Caco-2 (cell line): ENCODE results near the gene HTR1D. TPM values are rescaled to one million over a fixed set of nuclear protein-coding genes. Genes with fewer than 3 reads are reported as not detected.

Experiments
- BruUV-seq: library from RNA; stranded (reverse); fragments of 400-500 nt; replicated peaks from 2 replicates; lab custom pipeline; 2021; lab: Mats Ljungman, UMichigan
- CTCF ChIA-PET: fragments of 300-600 bp; sonication (Branson Sonifier 250); formaldehyde crosslinking; loops from one replicate; lab custom pipeline; 2022; ENCODE audit warnings: antibody characterized with exemption; lab: Charles Lee
- POLR2A ChIA-PET: fragments of 300-600 bp; sonication (Branson Sonifier 250); formaldehyde crosslinking; loops from one replicate; lab custom pipeline; 2022; ENCODE audit warnings: antibody characterized with exemption; lab: Charles Lee
- DNase-seq, 2 experiments: peaks; one replicate each; pipeline versions ENCODE4 v3.0.0 to v3.0.0-alpha.2; 2020 to 2022
- H3K27me3 ChIP-seq: replicated peaks from 2 replicates; pipeline ENCODE4 v1.6.0; 2011; ENCODE audit warnings: low read length; ENCODE audit not compliant: control insufficient read depth, insufficient read depth
- H3K36me3 ChIP-seq: 2 replicates; pipeline ENCODE4 v1.5.1; 2011; ENCODE audit warnings: low read length; ENCODE audit not compliant: control insufficient read depth, insufficient read depth
- H3K4me1 ChIP-seq: fragments of 250-450 bp; sonication (Bioruptor Pico); 2 replicates; pipeline ENCODE4 v1.5.1; 2020; ENCODE audit warnings: mild to moderate bottlenecking
- H3K4me3 ChIP-seq: 2 replicates; pipeline ENCODE4 v1.5.1; 2011; ENCODE audit warnings: low read depth, mild to moderate bottlenecking, control low read depth, low read length
- H3K9me3 ChIP-seq: fragments of 250-450 bp; sonication (Bioruptor Pico); 2 replicates; pipeline ENCODE4 v1.5.1; 2020; ENCODE audit warnings: mild to moderate bottlenecking, moderate library complexity
- H3K27ac Mint-ChIP-seq: one replicate; pipeline ENCODE4 v1.8.0; 2022; ENCODE audit warnings: mixed read lengths; ENCODE audit not compliant: unreplicated experiment
- H3K27me3 Mint-ChIP-seq: one replicate; pipeline ENCODE4 v1.8.0; 2022; ENCODE audit warnings: mixed read lengths; ENCODE audit not compliant: insufficient read depth, unreplicated experiment
- H3K36me3 Mint-ChIP-seq: one replicate; pipeline ENCODE4 v1.8.0; 2022; ENCODE audit warnings: mild to moderate bottlenecking, mixed read lengths; ENCODE audit not compliant: insufficient read depth, unreplicated experiment
- H3K4me1 Mint-ChIP-seq: one replicate; pipeline ENCODE4 v1.8.0; 2022; ENCODE audit warnings: low read depth, mixed read lengths; ENCODE audit not compliant: unreplicated experiment
- H3K4me3 Mint-ChIP-seq: one replicate; pipeline ENCODE4 v1.8.0; 2022; ENCODE audit warnings: mild to moderate bottlenecking, moderate library complexity, mixed read lengths; ENCODE audit not compliant: unreplicated experiment
- H3K9me3 Mint-ChIP-seq: one replicate; pipeline ENCODE4 v1.8.0; 2022; ENCODE audit warnings: mixed read lengths; ENCODE audit not compliant: unreplicated experiment
- CTCF ChIP-seq, 2 experiments: fragments of 200-600 bp in 1 of 2; IDR thresholded peaks; 1 replicate in 1 of 2; 2 replicates in 1 of 2; pipeline versions ENCODE4 v1.5.1 to v1.8.0; 2011 to 2022; ENCODE audit warnings: antibody characterized with exemption in 1 of 2, control low read depth in 1 of 2, inconsistent platforms in 1 of 2, low read depth in 1 of 2, low read length in 1 of 2, mild to moderate bottlenecking in 1 of 2, moderate library complexity in 1 of 2; ENCODE audit not compliant: insufficient read depth in 1 of 2, severe bottlenecking in 1 of 2, unreplicated experiment in 1 of 2
- intact Hi-C: fragments of 100-400 bp; cut with micrococcal nuclease; formaldehyde crosslinking; loops from one replicate; pipeline ENCODE4 v1.10.0; 2022; ENCODE audit not compliant: unreplicated experiment
- total RNA-seq: library from RNA; stranded (reverse); gene quantifications from 2 replicates; pipeline ENCODE4 v1.2.3, GENCODE V29; 2022

The HTR1D gene
- total RNA-seq, 1 experiment from 2014 or later: 8.7 TPM

GRCh38 chr1:23150742-23151141 is 66.6 kb downstream of the HTR1D start:
- Mint-ChIP-seq H3K27ac (no peak overlapping the region), H3K4me3 (no peak overlapping the region), H3K4me1 (peaks cover 34% of the 10 kb centered on the region), H3K9me3 (no peaks in the 10 kb centered on the region), H3K36me3 (peaks cover 11% of the 10 kb centered on the region), H3K27me3 (no peaks in the 10 kb centered on the region)
- no peak for DNase-seq
- ChIA-PET CTCF (no interaction called here), POLR2A (no interaction called here)
- Histone ChIP-seq H3K36me3 (no peaks in the 10 kb centered on the region), H3K4me1 (peaks cover 5% of the 10 kb centered on the region), H3K27me3 (no peaks in the 10 kb centered on the region), H3K4me3 (no peak overlapping the region), H3K9me3 (no peaks in the 10 kb centered on the region)
- intact Hi-C loops: no loop called here
- no TSS peak for BruUV-seq
- no peak for TF ChIP-seq CTCF (IDR thresholded peaks at IDR 0.05; ENCODE audit: insufficient read depth in 1 of 2, low read depth in 1 of 2, low read length in 1 of 2, severe bottlenecking in 1 of 2, unreplicated experiment in 1 of 2)

DNA sequence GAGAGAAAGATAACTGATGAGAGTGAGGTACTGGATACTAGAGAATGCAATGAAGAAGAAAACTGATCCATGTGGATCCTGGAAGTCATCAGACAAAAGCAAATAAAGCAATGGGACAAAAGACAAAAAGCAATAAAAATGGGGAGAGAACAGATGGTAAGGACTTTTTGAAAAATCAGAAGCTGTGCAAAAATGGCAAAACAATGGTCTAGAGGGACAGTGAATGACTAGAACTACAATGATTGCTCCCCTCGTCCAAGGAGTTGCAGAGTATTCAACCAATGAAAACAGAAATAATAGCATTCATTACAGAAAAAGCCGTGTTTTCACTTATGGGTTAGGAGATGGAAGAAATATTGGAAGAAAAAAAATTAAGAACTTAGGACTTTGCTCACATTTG is 67.2 kb downstream of the HTR1D start:
- Mint-ChIP-seq H3K27me3 (no peaks in the 10 kb centered on the region), H3K4me1 (peaks cover 34% of the 10 kb centered on the region), H3K9me3 (no peaks in the 10 kb centered on the region), H3K4me3 (no peak overlapping the region), H3K36me3 (peaks cover 11% of the 10 kb centered on the region), H3K27ac (no peak overlapping the region)
- Histone ChIP-seq H3K9me3 (no peaks in the 10 kb centered on the region), H3K27me3 (no peaks in the 10 kb centered on the region), H3K4me1 (peaks cover 5% of the 10 kb centered on the region), H3K36me3 (no peaks in the 10 kb centered on the region), H3K4me3 (no peak overlapping the region)
- BruUV-seq: no TSS peak
- ChIA-PET CTCF (no interaction called here), POLR2A (interaction anchor here (0.6 kb wide), 2 partner anchors 11 to 35 kb away, joined by 3 to 4 read pairs; no protein-coding TSS in a partner anchor)
- intact Hi-C loops: no loop called here
- no peak for DNase-seq
- TF ChIP-seq CTCF (IDR thresholded peaks at IDR 0.05; ENCODE audit: insufficient read depth in 1 of 2, low read depth in 1 of 2, low read length in 1 of 2, severe bottlenecking in 1 of 2, unreplicated experiment in 1 of 2): no peak

DNA sequence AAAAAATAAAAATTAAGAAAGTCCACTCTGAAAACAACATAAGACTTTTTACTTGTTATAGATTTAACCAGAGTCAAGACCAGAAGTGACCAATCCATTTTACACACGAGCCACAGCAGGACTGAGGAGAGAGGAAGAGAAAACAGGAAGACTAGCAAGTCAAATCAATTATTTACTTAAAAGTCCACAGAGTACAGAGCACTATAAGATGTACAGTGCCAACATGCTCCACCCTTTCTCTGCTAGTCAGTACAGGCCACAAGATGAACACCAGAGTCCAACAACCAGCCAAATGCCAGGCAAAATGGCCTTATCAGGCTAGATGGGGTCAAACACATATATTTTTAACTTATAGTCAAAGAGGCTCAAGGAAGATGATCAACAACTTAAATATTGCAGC is 68.2 kb downstream of the HTR1D start:
- DNase-seq: no peak
- Mint-ChIP-seq H3K4me3 (no peak overlapping the region), H3K9me3 (no peaks in the 10 kb centered on the region), H3K27ac (no peak overlapping the region), H3K4me1 (peaks cover 28% of the 10 kb centered on the region), H3K27me3 (no peaks in the 10 kb centered on the region), H3K36me3 (peaks cover 6% of the 10 kb centered on the region)
- POLR2A ChIA-PET: no interaction called here
- intact Hi-C loops: no loop called here
- Histone ChIP-seq H3K9me3 (no peaks in the 10 kb centered on the region), H3K4me1 (peaks cover 5% of the 10 kb centered on the region), H3K27me3 (no peaks in the 10 kb centered on the region), H3K36me3 (no peaks in the 10 kb centered on the region), H3K4me3 (no peak overlapping the region)
- TF ChIP-seq CTCF (IDR thresholded peaks at IDR 0.05; ENCODE audit: insufficient read depth in 1 of 2, low read depth in 1 of 2, low read length in 1 of 2, severe bottlenecking in 1 of 2, unreplicated experiment in 1 of 2): no peak
- CTCF ChIA-PET: no interaction called here
- no TSS peak for BruUV-seq
